ENCODE results near the gene SLC22A3.
"Not testable (repeated sequence)": the region's sequence is repeated elsewhere in the genome, so short reads cannot be mapped to it uniquely, and the experiment has no call there.

SLC22A3 gene

DNA sequence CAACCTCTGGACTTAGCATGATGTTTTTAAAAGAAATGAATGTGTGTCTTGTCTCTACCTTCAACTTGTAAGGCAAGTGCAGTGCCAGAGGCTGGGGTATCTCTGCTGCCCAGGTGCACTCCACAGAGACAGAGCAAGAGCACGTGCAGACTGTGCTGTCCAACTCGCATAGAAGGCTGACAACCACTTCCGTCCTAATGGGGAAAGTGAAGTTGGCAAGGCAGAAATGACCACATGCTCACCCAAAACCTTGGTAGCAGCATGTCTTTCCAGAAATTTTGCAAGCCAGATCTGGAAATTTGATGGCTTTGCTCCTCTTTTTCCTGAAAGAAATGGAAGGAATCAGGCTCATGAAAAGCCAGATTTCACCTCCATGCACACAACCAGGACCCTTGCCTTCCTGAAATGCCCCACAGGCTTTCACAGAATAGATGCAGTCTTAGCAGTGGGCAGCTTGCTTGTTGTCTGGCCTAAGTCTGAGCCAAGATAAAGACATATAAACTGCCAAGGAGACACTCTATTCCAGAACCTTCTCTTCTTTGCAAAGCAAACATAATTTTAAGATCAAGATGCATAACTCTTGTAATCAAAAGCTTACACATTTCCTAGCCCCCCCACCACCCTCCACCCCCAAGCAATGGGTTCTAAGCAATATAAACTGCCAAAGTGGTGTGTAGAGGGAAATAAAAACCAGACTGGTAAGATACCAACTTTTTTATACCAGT is 26.8 kb downstream of the SLC22A3 start:
- DNase-seq = no peak

DNA sequence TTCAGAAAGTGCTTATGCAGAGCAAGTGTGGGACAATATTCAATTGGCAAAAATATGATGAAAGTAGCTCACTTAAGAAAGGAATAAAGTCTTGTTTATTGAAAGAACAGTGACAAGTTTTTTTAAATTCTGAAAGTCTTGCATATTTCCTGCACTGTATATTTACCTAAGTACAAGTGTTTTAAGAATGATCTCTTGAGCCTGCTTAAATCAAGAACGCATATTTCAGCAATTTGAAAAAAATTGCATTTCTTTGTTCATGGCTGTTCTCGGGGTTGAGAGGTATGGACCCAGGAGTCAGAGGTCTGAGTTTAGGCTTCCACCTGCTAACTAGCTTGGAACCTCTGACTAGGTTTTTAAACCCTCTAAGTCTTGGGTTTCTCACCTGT is 27.4 kb downstream of the SLC22A3 start:
- DNase-seq = no peak

DNA sequence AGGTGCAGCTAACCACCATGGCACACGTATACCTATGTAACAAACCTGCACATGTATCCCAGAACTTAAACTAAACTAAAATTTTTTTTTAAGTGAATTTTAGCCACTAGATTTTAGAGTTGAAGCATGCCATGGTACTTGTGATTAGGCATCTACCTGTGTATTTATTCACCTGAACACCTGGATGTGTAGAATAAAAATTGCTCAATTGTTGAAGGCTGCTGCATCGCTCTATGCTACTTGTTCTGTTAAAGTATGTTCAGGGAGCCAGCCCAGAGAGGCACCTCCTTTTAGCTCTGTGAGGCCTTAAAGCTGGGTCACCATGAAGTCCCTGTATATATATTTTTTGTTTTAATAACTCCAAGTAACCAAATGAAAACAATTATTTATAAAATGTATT is 28.3 kb downstream of the SLC22A3 start:
- DNase-seq = no peak

DNA sequence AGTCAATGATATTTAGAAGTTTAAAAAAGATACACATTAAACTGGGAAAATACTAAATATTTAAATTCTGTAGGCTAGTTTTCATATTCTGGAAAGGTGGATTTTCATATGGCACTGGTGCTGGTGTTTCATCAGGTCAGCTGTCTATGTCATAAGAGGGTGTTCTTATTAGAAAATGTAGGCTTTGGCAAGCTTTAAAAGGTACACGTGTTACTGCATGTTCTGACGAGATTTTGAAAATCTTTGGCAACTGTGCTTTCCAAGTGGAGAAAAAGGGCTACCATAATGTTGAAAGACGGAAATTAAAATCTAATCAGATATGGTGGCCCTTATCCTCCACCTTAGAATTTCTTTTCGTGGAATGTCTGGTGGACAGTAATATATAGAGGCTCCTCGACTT is 30.0 kb downstream of the SLC22A3 start:
- no peak for DNase-seq

DNA sequence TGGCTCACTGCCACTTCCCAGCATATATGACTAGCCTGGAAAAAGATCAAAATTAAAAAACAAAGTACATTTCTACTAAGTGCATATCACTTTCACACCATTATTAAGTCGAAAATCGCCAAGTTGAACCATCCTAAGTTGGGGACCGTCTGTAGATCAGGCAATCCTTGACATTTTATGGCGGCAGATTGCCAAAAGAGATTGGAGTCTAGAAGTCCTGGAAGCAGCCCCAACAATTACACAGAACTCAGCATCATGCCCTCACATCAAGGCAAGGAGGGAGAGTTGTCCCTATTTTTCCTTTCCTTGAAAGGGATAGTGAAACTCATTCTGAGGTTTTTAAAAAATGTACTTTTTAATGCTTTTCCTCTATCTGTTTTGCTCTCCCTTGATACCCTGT is 30.7 kb downstream of the SLC22A3 start:
- DNase-seq = no peak

DNA sequence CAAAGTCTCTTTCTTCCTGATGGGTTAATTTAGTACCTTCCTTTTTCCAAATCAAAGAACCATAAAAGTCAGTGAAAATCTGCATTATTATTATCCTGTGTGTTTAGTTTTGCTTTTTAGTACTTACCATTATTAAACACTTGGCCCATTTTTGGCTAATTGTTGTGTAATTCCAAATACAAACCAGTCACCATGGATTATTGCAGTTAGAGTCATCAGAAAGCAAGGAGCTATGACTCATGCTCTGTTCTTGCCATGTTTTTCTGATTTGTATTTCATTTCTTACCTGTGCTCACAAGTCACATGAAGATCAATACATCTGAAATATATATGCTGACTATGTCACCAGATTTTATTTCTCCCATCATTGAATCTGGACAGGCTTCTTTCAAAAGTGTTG is 31.3 kb downstream of the SLC22A3 start:
- DNase-seq = no peak

DNA sequence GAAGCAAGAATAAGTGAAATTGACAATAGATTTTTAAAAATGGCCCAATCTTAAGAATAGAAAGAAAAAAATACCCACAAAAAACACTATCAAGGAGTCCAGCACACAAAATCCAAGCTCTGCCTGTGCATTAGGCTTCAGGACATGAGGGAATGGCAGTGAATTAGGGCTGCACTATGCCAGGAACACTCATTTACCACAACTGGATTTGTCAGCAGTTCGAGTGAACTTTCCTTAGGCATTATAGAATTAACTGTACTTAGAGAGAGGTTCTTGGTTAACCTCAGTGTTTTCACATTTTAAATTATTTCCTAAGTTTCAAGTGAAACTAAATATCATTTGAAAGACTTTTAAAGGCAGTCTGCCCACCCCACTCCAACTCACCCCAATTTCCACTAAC is 34.8 kb downstream of the SLC22A3 start:
- no peak for DNase-seq

DNA sequence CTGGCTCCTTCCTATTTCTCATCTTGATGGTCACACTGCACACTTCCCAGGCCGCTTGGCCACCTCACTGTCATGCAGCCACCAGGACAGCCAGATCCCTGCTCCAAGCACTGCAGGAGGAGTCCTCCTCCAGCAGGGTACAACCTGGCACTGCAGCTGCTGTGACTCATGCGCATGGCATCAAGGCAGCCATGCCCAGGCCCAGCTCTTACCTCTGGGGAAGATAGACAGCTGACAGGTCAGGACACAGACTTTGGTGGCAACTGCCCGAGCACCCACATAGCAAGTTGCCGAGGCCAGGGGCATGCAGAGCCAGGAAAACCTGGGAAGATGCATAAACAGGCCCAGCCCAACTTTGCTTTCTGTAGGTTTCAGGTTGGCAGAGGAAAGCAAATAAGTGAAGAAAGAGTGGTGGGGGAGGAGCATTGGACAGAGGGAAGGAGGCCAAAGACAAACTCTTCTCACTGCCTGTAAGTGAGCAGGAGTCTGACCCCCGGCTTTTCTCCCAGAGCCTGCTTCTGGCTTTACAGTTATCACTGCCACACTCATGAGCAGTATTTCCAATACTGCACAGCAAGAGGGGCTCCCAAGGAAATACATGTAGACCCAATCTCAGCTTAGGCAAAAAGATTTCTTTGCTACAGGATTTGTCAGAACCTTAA is 38.8 kb downstream of the SLC22A3 start:
- DNase-seq = no peak

DNA sequence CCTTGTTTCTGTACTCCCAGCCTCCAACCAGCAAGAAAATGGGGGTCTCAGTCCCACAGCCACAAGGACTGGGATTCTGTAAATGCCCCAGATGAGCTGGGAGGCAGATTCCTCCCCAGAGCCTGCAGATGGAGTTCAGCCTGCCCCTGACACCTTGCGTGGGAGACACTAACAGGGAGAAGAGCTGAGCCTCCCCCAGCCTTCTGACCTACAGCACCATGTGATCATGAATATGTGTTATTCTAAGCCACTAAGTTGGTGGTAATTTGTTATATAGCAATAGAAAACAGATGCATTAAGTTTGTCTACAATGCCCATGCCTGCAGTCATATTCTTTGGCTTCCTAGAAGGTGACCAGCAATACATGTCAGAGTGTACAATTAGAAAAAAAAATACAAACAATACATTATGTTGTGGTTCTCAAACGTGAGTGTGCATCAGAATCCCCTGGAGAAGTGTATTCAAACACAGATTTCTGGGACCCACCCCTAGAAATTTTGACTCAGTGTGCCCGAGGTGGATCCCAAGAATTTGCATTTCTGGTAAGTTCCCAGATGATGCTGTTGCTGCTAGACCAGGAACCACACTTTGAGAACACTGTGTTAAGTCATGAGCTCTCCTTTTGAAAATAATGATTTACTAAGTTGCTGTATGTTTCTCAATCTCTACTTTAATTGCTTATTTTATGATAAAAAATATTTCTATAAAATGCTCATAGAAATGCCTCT is 39.9 kb downstream of the SLC22A3 start:
- DNase-seq = no peak

DNA sequence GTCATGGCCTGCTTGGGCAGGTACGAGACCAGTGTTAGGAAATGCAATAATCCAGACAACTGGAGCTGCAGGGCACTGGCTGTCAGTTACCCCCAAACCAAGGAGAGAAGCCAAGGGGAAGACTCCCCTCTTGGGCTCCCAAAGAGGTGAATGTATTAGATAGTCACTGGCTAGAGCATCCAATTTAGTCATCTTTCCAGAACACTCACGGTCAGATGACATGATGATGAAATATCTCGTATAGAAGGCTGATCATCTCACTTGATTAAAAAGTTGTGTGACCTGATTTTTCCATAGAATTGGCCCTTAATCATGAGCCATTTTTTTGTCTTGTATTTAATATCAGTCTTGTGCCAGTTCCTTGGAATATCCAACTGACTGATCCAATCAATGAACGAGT is 40.7 kb downstream of the SLC22A3 start:
- DNase-seq = no peak

DNA sequence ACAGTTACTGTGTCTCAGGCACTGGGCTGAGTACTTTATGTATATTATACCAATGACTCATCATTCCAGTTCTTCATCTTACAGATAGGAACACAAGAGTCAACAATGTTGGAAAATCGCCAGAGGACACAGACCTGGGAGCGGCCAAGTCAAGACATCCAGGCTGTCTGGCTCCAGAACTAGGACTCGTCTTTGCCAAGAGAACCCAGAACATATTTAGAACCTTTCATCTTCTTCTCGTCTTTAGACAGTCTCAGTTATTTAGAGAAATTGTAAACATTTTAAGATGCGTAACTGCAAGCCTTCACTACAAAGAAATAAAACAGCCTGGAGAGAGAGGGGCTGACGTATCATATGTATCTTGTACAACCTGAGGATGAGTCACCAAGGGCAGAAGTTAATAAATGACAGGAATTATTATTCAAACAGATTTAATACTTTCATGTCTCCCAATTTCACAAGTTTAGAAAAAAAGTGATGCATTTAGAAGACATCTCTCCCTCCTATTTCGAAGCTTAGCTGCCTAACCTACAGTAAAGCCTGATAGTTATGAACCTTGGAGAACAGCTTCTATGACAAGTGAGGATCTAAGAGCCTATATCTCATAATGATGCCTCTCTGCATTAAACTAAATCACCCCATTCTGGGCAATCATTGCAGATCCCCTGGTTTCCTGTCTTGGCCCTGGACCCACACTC is 43.4 kb downstream of the SLC22A3 start:
- no peak for DNase-seq

DNA sequence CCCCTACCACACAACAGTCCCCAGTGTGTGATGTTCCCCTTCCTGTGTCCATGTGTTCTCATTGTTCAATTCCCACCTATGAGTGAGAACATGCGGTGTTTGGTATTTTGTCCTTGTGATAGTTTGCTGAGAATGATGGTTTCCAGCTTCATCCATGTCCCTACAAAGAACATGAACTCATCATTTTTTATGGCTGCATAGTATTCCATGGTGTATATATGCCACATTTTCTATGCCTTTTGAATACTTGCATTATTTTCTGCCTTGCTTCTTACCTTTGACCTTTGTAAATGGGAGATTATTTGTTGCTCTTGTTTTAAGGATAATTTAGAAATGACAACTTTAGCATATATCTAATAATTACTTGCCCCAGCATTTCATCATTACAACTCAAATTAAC is 45.3 kb downstream of the SLC22A3 start:
- DNase-seq = not testable (repeated sequence)

DNA sequence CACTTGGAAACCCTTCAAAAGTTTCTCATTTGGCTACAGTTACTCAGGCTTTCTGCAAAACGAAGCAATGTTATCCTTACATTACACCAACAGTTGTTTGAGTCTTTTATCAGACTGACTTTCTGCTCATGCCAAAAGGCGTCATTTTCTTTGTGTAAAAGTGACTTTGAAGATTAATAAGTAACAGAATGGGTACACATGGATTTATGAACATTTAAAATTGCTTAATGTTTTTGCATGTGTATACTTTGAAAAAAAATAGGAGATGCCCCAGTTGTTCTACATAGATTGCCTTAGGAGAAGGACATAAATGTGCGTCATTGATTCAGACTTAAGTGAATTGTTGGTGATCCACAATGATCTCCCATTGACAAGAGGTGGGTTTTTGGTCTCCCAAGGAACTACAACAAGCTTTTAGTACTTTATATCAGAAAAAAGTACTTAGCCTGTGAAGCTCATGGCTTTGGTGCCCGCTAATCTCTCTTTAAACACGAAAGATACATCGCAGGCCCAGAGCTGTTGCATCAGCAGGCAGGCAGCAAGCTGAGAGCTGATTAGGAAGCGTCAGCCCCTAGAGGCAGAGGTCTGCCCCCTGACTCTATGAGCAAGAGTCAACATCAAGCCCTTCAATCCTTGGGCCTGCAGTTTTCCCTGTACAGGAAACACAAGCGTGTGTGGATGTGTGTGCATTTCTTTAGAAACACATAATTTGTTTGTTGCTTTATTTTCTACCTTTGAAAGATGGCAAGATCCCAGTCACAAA is 45.9 kb downstream of the SLC22A3 start:
- DNase-seq = no peak

DNA sequence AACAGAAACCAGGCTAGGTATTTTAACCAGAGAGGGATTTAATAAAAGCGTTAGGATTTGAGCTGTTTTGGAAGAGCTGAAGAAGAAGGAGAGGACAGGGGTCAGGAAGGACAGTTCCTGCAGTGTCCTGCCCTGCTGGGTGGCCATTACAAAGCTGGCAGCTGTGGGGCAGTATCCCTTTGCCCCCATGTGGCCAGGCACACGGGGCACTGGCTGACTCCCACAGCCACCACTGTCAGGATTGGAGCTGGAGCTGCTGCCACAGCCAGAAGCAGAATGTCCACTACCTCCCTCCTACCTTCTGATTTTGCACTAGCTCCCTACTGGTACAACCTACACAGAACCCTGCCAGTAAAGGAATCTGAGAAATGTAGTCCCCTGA is 46.5 kb downstream of the SLC22A3 start:
- DNase-seq = no peak

DNA sequence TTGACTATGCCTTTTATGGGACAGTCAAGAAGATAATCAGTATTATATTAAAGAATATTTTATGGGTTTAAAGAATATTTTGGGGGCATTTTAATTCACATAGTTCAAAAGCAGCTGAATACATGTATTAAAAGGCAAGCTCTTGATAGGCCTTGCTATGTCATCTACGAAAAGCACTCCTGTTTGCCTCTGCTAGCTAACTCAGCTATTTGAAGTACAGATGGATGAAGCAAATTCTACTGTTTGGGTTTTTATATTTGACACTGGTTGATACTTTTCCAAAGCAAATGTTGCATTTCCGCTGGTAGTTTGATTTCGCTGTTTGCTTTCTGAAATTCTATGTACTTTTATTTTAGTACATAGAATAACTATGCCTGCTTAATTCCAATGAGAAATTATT is 47.0 kb downstream of the SLC22A3 start:
- no peak for DNase-seq

DNA sequence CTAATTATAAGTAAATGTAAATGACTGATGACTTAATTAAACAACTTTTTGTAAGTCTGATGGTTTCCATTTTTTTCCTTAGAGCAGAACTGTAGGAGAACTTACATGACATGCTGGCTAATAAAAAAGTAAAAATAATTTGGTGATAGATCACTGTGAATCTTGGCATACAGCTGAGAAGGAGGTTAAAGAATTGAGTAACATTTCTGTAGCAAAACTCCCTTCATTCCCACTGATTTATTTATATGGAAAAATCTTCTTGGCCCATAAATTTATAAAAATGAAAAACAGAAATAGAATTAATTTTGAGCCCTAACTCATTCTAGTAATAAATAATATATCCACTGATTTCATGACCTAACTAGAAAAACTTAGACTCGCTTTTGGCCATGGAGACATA is 48.1 kb downstream of the SLC22A3 start:
- DNase-seq = no peak

DNA sequence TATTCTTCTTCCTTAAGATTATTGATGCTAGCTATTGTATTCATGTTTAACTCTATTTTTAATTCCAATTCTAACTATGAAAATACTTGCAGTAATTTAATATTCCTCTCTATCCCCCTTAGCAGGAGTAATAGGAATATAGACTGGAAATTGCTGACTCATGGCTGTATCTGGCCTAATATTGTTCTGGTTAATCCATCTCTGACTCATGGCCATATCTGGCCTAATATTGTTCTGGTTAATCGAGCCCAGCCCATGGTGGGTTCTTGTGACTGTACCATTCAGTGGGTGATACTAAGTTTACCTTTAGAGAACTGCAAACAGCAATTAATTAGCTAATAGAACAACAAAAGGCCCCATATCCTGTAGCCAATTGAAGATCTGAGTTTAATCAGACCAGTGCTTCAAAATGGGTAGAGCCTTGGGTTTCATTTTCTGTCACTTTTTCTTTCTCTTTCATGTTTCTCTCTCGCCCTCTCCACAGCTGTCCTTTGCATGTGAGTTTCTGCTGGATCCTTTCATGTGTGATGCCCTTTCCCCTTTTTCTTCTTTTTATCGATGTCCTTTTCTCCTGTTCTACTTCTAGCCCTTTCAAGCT is 50.6 kb downstream of the SLC22A3 start:
- no peak for DNase-seq

DNA sequence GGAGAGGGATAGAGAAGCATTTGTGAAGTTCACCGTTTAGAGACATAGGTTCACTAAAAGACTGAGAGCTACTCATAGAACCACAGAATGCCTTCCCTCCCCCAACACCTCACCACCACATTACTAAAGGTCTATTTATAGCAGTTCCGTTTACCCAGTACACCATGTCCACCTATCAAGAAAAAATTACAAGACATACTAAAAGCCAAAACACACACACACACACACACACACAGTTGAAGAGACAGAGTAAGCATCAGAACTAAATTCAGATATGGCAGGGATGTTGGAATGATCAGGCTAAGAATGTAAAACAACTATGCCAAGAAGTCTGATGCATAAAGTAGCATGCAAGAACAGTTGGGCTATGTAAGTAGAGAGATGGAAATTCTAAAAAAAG is 52.3 kb downstream of the SLC22A3 start:
- DNase-seq = no peak

DNA sequence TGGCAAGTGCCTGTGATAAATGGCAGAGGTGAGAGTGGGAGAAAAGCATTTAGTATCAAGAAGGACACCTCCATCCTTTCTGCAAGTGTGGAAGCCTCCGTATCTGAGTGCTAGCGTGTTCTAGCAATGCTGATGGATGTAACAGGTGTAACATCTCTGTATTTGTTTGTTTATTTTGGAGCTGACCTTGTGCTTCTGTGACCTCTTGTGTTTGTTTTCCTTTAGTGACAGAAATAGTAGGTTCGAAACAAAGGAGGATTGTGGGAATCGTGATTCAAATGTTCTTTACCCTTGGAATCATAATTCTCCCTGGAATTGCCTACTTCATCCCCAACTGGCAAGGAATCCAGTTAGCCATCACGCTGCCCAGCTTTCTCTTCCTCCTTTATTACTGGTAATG is 60.4 kb downstream of the SLC22A3 start:
- DNase-seq = no peak

DNA sequence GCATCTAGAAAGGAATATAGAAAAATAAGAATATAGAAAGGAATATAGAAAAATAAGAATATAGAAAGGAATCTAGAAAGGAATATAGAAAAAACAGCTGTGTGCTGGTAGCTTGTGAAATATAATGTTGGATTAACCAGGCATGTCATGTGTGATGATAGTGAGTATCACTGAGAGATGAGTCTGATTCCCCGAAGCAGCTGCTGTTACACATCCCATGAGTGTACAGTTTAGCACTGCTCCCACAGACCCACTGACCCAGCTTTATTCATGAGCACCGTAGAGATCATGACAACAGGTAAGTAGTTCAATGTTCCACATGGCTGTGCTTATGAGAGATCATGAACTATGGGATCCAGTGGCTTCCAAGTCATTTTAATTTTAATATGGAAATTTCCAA is 64.8 kb downstream of the SLC22A3 start:
- DNase-seq = no peak

DNA sequence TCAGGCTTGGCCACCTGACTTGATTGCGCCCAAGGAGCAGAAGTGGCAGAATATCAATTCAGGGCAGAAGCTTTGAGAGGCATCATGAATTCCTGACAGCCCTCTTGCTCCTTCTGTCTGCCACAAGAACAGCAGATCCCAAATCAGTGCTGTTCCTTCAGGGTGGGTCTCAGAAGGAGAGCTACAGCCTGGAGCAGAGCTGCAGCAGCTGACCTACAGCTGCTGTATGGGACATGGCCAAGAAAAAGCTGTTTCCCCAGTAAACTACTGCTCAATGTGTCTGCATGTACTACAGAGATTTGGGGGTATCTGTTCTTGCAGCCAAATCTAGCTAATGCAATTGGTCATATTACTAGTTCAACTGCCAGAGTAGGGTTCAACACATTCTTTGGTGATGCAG is 69.0 kb downstream of the SLC22A3 start:
- no peak for DNase-seq

DNA sequence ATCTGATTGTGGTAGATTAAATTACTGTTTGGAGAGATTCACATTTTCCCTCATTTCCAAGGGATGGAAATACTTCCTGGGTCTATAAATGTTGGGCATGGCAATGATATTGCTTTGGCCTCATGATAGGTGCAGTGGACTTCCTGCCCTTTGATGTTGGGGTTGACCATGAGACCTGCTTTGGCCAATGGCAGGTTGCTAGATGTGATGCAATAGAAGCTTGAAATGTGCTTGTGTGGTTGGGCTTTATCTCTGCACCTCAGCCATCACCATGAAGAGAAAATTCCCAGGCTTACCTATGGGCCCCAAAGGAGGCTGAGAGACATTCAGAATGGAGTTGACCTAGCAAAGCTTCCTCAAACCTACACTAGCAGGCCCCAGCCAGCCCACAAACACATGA is 69.4 kb downstream of the SLC22A3 start:
- no peak for DNase-seq

DNA sequence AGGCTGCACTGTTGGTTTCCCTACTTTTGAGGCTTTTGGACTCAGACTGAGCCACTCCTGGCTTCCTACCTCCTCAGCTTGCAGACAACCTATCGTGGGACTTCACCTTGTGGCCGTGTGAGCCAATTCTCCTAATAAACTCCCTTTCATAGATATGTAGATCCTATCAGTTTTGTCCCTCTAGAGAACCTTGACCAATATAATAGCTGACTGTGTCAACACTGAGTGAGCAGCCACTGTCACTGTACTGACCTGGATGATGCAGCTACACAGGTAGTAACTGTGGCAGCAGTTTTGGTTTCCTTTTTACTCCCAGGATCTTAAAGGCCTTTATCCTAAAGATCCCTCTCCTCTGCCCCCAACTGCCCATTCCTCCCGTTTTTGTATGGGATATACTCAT is 70.2 kb downstream of the SLC22A3 start:
- DNase-seq = no peak

Data from NCI-H510A (cell line).